ENCODE measurements around the gene OTOGL.

DNA sequence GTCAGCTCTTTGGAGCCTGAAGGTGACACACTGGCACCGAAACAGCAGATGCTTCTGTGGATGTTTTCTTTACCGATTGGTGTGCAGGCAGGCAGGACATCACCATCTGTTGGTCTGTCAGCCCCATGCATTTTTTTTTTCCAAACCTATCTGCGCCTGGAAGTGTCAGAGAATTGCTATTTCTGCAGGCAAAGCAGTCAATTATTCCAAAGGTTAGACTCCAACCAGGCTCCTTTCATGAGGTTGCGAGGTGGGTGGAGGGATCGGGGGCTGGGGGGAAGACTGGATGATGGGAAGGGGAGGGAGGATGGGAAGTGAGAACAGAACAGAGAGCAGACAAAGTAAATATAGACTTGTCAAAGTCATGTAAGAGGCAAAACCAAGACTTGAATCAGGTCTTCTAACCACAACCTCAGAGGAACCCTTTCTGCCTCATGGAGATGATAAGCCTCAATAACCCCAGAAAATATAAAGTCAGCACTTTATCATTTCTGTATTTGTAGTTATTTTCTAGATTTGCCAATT is 117.7 kb downstream of the OTOGL start:
- TF ChIP-seq, protein P1, sequence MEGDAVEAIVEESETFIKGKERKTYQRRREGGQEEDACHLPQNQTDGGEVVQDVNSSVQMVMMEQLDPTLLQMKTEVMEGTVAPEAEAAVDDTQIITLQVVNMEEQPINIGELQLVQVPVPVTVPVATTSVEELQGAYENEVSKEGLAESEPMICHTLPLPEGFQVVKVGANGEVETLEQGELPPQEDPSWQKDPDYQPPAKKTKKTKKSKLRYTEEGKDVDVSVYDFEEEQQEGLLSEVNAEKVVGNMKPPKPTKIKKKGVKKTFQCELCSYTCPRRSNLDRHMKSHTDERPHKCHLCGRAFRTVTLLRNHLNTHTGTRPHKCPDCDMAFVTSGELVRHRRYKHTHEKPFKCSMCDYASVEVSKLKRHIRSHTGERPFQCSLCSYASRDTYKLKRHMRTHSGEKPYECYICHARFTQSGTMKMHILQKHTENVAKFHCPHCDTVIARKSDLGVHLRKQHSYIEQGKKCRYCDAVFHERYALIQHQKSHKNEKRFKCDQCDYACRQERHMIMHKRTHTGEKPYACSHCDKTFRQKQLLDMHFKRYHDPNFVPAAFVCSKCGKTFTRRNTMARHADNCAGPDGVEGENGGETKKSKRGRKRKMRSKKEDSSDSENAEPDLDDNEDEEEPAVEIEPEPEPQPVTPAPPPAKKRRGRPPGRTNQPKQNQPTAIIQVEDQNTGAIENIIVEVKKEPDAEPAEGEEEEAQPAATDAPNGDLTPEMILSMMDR (conservative IDR thresholded peaks at IDR 0.05; ENCODE audit: low read length), result no peak
- no peak for TF ChIP-seq EZH2phosphoT487 (IDR thresholded peaks at IDR 0.05; ENCODE audit: borderline replicate concordance)
